H1 (cell line): ENCODE results near the gene COL4A2. TPM values are rescaled to one million over a fixed set of nuclear protein-coding genes. Genes with fewer than 3 reads are reported as not detected.

ENCODE experiments used
- CTCF ChIA-PET: fragments of 300-600 bp; sonication (Branson Sonifier 250); formaldehyde crosslinking; loops from one replicate; lab custom pipeline; 2021; ENCODE audit not compliant: partially characterized antibody; lab: Charles Lee
- POLR2A ChIA-PET: fragments of 300-600 bp; sonication (Branson Sonifier 250); formaldehyde crosslinking; loops from one replicate; lab custom pipeline; 2021; ENCODE audit warnings: inconsistent platforms; ENCODE audit not compliant: partially characterized antibody; lab: Charles Lee
- DNase-seq, 2 experiments: peaks; one replicate each; pipeline versions ENCODE4 v3.0.0 to v3.0.0-alpha.2; 2010 to 2022; ENCODE audit warnings: low spot score in 2 of 2, low read depth in 1 of 2, mixed read lengths in 1 of 2
- FAIRE-seq: peaks from 2 replicates; lab custom pipeline; 2011; peaks lifted over from hg19 to GRCh38; lab: Jason Lieb, UNC
- H2AFZ ChIP-seq: 2 replicates; pipeline ENCODE4 v1.8.1; 2012; ENCODE audit warnings: low read length, inconsistent platforms
- H2AK5ac ChIP-seq: 2 replicates; pipeline ENCODE4 v1.6.1; 2013; ENCODE audit warnings: low read depth, low read length
- H2BK120ac ChIP-seq: replicated peaks from 2 replicates; pipeline ENCODE3; 2013; ENCODE audit warnings: low read depth, low read length, inconsistent platforms
- H2BK12ac ChIP-seq: 2 replicates; pipeline ENCODE4 v1.6.1; 2013; ENCODE audit warnings: low read depth, low read length
- H2BK15ac ChIP-seq: 2 replicates; pipeline ENCODE4 v1.6.1; 2013; ENCODE audit warnings: low read length
- H2BK20ac ChIP-seq: 2 replicates; pipeline ENCODE4 v1.6.1; 2013; ENCODE audit warnings: low read length
- H2BK5ac ChIP-seq: 2 replicates; pipeline ENCODE4 v1.6.1; 2013; ENCODE audit warnings: low read depth, low read length
- H3K14ac ChIP-seq: 2 replicates; pipeline ENCODE4 v1.6.1; 2013; ENCODE audit warnings: inconsistent platforms; ENCODE audit not compliant: insufficient read length
- H3K18ac ChIP-seq: 2 replicates; pipeline ENCODE4 v1.6.1; 2013; ENCODE audit warnings: low read length; ENCODE audit errors: extremely low read depth
- H3K23ac ChIP-seq: 2 replicates; pipeline ENCODE4 v1.6.1; 2013; ENCODE audit warnings: inconsistent platforms; ENCODE audit not compliant: insufficient read length
- H3K23me2 ChIP-seq: 2 replicates; pipeline ENCODE4 v1.6.1; 2013; ENCODE audit warnings: low read depth, low read length
- H3K27ac ChIP-seq: 2 replicates; pipeline ENCODE4 v1.6.1; 2011; ENCODE audit warnings: low read depth, low read length, inconsistent platforms
- H3K27me3 ChIP-seq, 4 experiments: replicated peaks in 1 of 4; 1 replicate in 1 of 4; 2 replicates in 3 of 4; pipeline versions ENCODE4 v1.6.1 to v1.8.1; 2011 to 2013; ENCODE audit warnings: low read length in 3 of 4, mild to moderate bottlenecking in 3 of 4, inconsistent platforms in 2 of 4, mixed read lengths in 2 of 4, moderate library complexity in 1 of 4; ENCODE audit not compliant: control insufficient read depth in 3 of 4, insufficient read depth in 3 of 4; ENCODE audit errors: extremely low read depth in 1 of 4
- H3K36me3 ChIP-seq, 4 experiments: 2 replicates each; pipeline versions ENCODE4 v1.6.1 to v1.8.1; 2011 to 2013; ENCODE audit warnings: mild to moderate bottlenecking in 4 of 4, low read length in 3 of 4, moderate library complexity in 2 of 4, control low read depth in 1 of 4, inconsistent platforms in 1 of 4; ENCODE audit not compliant: insufficient read depth in 4 of 4, control insufficient read depth in 2 of 4
- H3K4ac ChIP-seq: replicated peaks from 2 replicates; pipeline ENCODE3; 2013; ENCODE audit warnings: low read length, low read depth, mixed read lengths, inconsistent platforms; ENCODE audit not compliant: insufficient read length
- H3K4me1 ChIP-seq, 4 experiments: replicated peaks in 1 of 4; 1 replicate in 1 of 4; 2 replicates in 3 of 4; pipeline versions ENCODE4 v1.6.1 to v1.8.1; 2011 to 2013; ENCODE audit warnings: low read length in 3 of 4, inconsistent platforms in 2 of 4, mixed read lengths in 1 of 4; ENCODE audit not compliant: insufficient read depth in 4 of 4, control insufficient read depth in 3 of 4
- H3K4me2 ChIP-seq, 2 experiments: 2 replicates each; pipeline versions ENCODE4 v1.6.1 to v1.8.1; 2011 to 2013; ENCODE audit warnings: low read depth in 2 of 2, low read length in 2 of 2, control low read depth in 1 of 2, inconsistent platforms in 1 of 2, mild to moderate bottlenecking in 1 of 2; ENCODE audit not compliant: insufficient read depth in 1 of 2
- H3K4me3 ChIP-seq, 4 experiments: fragments of 200-600, 300-600 bp in 1 of 4; sonication (generic), shearing (Covaris generic), sonication (Bioruptor Twin) in 1 of 4; 2 replicates each; pipeline versions ENCODE4 v1.5.1 to v1.8.1; 2011 to 2016; ENCODE audit warnings: low read length in 4 of 4, low read depth in 3 of 4, control low read depth in 2 of 4, inconsistent platforms in 2 of 4, mild to moderate bottlenecking in 2 of 4, mixed read lengths in 1 of 4, moderate library complexity in 1 of 4; ENCODE audit not compliant: insufficient read depth in 2 of 4; ENCODE audit errors: extremely low read depth in 1 of 4
- H3K56ac ChIP-seq: replicated peaks from 2 replicates; pipeline ENCODE3; 2013; ENCODE audit warnings: low read depth, mild to moderate bottlenecking, mixed read lengths, low read length, inconsistent platforms; ENCODE audit not compliant: insufficient read length
- H3K79me1 ChIP-seq: 2 replicates; pipeline ENCODE4 v1.6.1; 2013; ENCODE audit warnings: low read depth, low read length, control low read depth
- H3K79me2 ChIP-seq, 2 experiments: 2 replicates each; pipeline versions ENCODE4 v1.6.1 to v1.8.1; 2012 to 2013; ENCODE audit warnings: low read length in 2 of 2, mild to moderate bottlenecking in 2 of 2, inconsistent platforms in 1 of 2; ENCODE audit not compliant: insufficient read depth in 2 of 2, control insufficient read depth in 1 of 2
- H3K9ac ChIP-seq, 4 experiments: replicated peaks in 1 of 4; 1 replicate in 1 of 4; 2 replicates in 3 of 4; pipeline versions ENCODE4 v1.6.1 to v1.8.1; 2011 to 2013; ENCODE audit warnings: low read depth in 3 of 4, low read length in 3 of 4, control low read depth in 2 of 4, mild to moderate bottlenecking in 2 of 4, moderate library complexity in 2 of 4, inconsistent platforms in 1 of 4; ENCODE audit errors: extremely low read depth in 1 of 4
- H3K9me3 ChIP-seq, 2 experiments: 2 replicates each; pipeline versions ENCODE4 v1.6.1 to v1.8.1; 2012 to 2013; ENCODE audit warnings: mild to moderate bottlenecking in 2 of 2, moderate library complexity in 2 of 2, control low read depth in 1 of 2, inconsistent platforms in 1 of 2, low read depth in 1 of 2, low read length in 1 of 2, mixed read lengths in 1 of 2; ENCODE audit not compliant: insufficient read depth in 2 of 2
- H4K20me1 ChIP-seq, 2 experiments: replicated peaks in 1 of 2; 2 replicates each; pipeline versions ENCODE3 to v1.8.1; 2011 to 2013; ENCODE audit warnings: inconsistent platforms in 2 of 2, low read length in 2 of 2, mild to moderate bottlenecking in 1 of 2; ENCODE audit not compliant: insufficient read depth in 2 of 2, control insufficient read depth in 1 of 2
- H4K5ac ChIP-seq: 2 replicates; pipeline ENCODE4 v1.6.1; 2013; ENCODE audit warnings: low read length, low read depth, mixed read lengths, inconsistent platforms; ENCODE audit not compliant: insufficient read length
- H4K8ac ChIP-seq: 2 replicates; pipeline ENCODE4 v1.8.0; 2013; ENCODE audit warnings: mild to moderate bottlenecking, moderate library complexity, low read length, inconsistent platforms; ENCODE audit not compliant: insufficient read depth; ENCODE audit errors: extremely low read depth
- H4K91ac ChIP-seq: replicated peaks from 2 replicates; pipeline ENCODE3; 2013; ENCODE audit warnings: low read length, mixed read lengths, inconsistent platforms; ENCODE audit not compliant: insufficient read length
- CHD1 ChIP-seq: IDR thresholded peaks from 2 replicates; pipeline ENCODE4 v1.6.1; 2012; ENCODE audit warnings: low read depth, low read length, improper control_type of control experiment
- JUN ChIP-seq: IDR thresholded peaks from 2 replicates; pipeline ENCODE4 v1.6.1; 2011; ENCODE audit warnings: low read depth, mild to moderate bottlenecking, improper control_type of control experiment, low read length
- NRF1 ChIP-seq: IDR thresholded peaks from 2 replicates; pipeline ENCODE4 v1.6.1; 2011; ENCODE audit warnings: mild to moderate bottlenecking, low read depth, low read length, improper control_type of control experiment
- SAP30 ChIP-seq: fragments of 300-600 bp; sonication (generic); IDR thresholded peaks from 2 replicates; pipeline ENCODE4 v1.7.1; 2012; ENCODE audit warnings: low read length, moderate library complexity, mild to moderate bottlenecking, inconsistent platforms; ENCODE audit not compliant: insufficient read depth, insufficient replicate concordance
- SIN3A ChIP-seq, 2 experiments: IDR thresholded peaks in 1 of 2; conservative IDR thresholded peaks in 1 of 2; 2 replicates each; pipeline ENCODE4 v1.6.1; 2011 to 2012; ENCODE audit warnings: low read length in 2 of 2, improper control_type of control experiment in 1 of 2, low read depth in 1 of 2, mild to moderate bottlenecking in 1 of 2
- SRF ChIP-seq: IDR thresholded peaks from 2 replicates; pipeline ENCODE4 v1.6.1; 2011; ENCODE audit warnings: mild to moderate bottlenecking, low read depth, low read length, moderate library complexity
- TCF12 ChIP-seq: IDR thresholded peaks from 2 replicates; pipeline ENCODE4 v1.6.1; 2011; ENCODE audit warnings: low read depth, mild to moderate bottlenecking, low read length
- TEAD4 ChIP-seq: IDR thresholded peaks from 2 replicates; pipeline ENCODE4 v1.6.1; 2012; ENCODE audit warnings: low read depth, low read length, inconsistent platforms, mixed read lengths
- WGBS, 2 experiments: shearing (Covaris generic) in 1 of 2; methylation state at CpG; one replicate each; pipeline versions ENCODE4 v1.1.6 to v1.1.7; 2013 to 2015; ENCODE audit warnings: low lambda C conversion rate in 2 of 2, mixed read lengths in 2 of 2, inconsistent platforms in 1 of 2, low coverage in 1 of 2, missing lambda C conversion rate in 1 of 2; ENCODE audit not compliant: insufficient replicate concordance in 2 of 2, insufficient coverage in 1 of 2, insufficient read length in 1 of 2; ENCODE audit errors: extremely low coverage in 1 of 2, missing lambda C conversion rate in 1 of 2; 5-methylcytosine and 5-hydroxymethylcytosine counted together
- polyA plus RNA-seq, 7 experiments: library from polyadenylated mRNA; depleted of rRNA in 3 of 7; stranded (reverse) in 5 of 7; unstranded in 2 of 7; fragments of >200 nt in 5 of 7; fragments of 200-250 nt in 2 of 7; gene quantifications; 1 replicate in 5 of 7; 2 replicates in 1 of 7; 4 replicates in 1 of 7; pipeline versions ENCODE4 v1.2.1 to v1.2.3, GENCODE V29; 2011 to 2013; ENCODE audit warnings: missing spikeins in 2 of 7, mixed read lengths in 2 of 7
- total RNA-seq: library from RNA; stranded (reverse); fragmentation: NEBNext Ultra II Directional; extraction: Animal tissue kit (Norgen Biotek cat#: 25700); gene quantifications from 2 replicates; pipeline ENCODE4 v1.2.1, GENCODE V29; 2021

The COL4A2 gene
- total and polyA plus RNA-seq, 2 of the 8 experiments (the other 6 are each of a cell fraction or from before 2014, with no cell fraction given), result 80.4 to 87.3 TPM

- no peaks in the 10 kb centered on the region for H3K79me2 ChIP-seq
- CTCF ChIA-PET, result interaction anchor here (0.7 to 1.2 kb wide), 2 partner anchors 24 to 30 kb away, joined by 3 read pairs; no protein-coding TSS in a partner anchor
- WGBS, 2 experiments, result 73% methylated on average over 5 of the region's 5 CpGs; no CpG with 5 or more reads in 1 of the 2 experiments
- H2BK20ac ChIP-seq, result no peak overlapping the region
- H4K8ac ChIP-seq, result no peak overlapping the region
- H4K5ac ChIP-seq, result no peak overlapping the region
- no peak overlapping the region for H2BK120ac ChIP-seq
- no peak for DNase-seq
- no peak overlapping the region for H3K4me3 ChIP-seq
- H3K27ac ChIP-seq, result no peak overlapping the region
- H3K23ac ChIP-seq, result no peak overlapping the region
- H3K4me2 ChIP-seq, result no peak overlapping the region
- no peak overlapping the region for H2AK5ac ChIP-seq
- no peak for TF ChIP-seq SRF
- no peak for TF ChIP-seq JUN
- TF ChIP-seq SAP30, result no peak
- no peak for TF ChIP-seq SIN3A (conservative IDR thresholded peaks at IDR 0.05 in 1 of 2, IDR thresholded peaks at IDR 0.05 in 1 of 2; ENCODE audit: low read depth in 1 of 2, low read length in 2 of 2)
- no peak for TF ChIP-seq CHD1
- no peak for TF ChIP-seq TCF12
- no peak for TF ChIP-seq NRF1
- no peak for TF ChIP-seq TEAD4
- H2BK15ac ChIP-seq, result no peak overlapping the region
- H3K4me1 ChIP-seq, result peaks cover 0 to 16% (median 3%) of the 10 kb centered on the region in 4 experiments; a peak in 3 of 7 replicates
- H3K9ac ChIP-seq, result no peak overlapping the region
- H4K20me1 ChIP-seq, result no peaks in the 10 kb centered on the region
- H2AFZ ChIP-seq, result no peak overlapping the region
- no peaks in the 10 kb centered on the region for H3K79me1 ChIP-seq
- no peak overlapping the region for H3K4ac ChIP-seq
- no peak overlapping the region for H2BK5ac ChIP-seq
- no peak overlapping the region for H3K18ac ChIP-seq
- no peak overlapping the region for H3K56ac ChIP-seq
- H4K91ac ChIP-seq, result no peak overlapping the region
- H3K14ac ChIP-seq, result no peak overlapping the region
- POLR2A ChIA-PET, result no interaction called here
- H3K36me3 ChIP-seq, result peaks cover 0 to 33% (median 5%) of the 10 kb centered on the region in 4 experiments; a peak in 3 of 8 replicates
- H3K27me3 ChIP-seq, result no peaks in the 10 kb centered on the region
- H3K23me2 ChIP-seq, result no peaks in the 10 kb centered on the region
- H2BK12ac ChIP-seq, result no peak overlapping the region
- H3K9me3 ChIP-seq, result no peaks in the 10 kb centered on the region
- no peak for FAIRE-seq
Measured at GRCh38 chr13:110480161-110480560, 173.1 kb downstream of the COL4A2 start.
